Central memory CD8-positive, alpha-beta T cell (primary cell): ENCODE results near the gene ARHGAP45.

Experiments used
- ATAC-seq: fragments of 150-1000 bp; cut with Tn5 transposase; replicated peaks from 2 replicates; pipeline ENCODE4 v1.10.0; 2022; ENCODE audit warnings: mild to moderate bottlenecking, moderate FRiP score, moderate number of reproducible peaks; ENCODE audit not compliant: poor library complexity, severe bottlenecking; ENCODE audit errors: extremely low read depth
- DNase-seq, 2 donors: peaks; one replicate each; pipeline ENCODE4 v3.0.0; 2021; ENCODE audit warnings: low spot score in 2 of 2
- H3K27ac Mint-ChIP-seq: one replicate; pipeline ENCODE4 v1.8.0; 2022; ENCODE audit warnings: low read depth, mild to moderate bottlenecking, moderate library complexity, mixed read lengths
- H3K27me3 Mint-ChIP-seq: one replicate; pipeline ENCODE4 v1.8.0; 2022; ENCODE audit warnings: mixed read lengths
- H3K36me3 Mint-ChIP-seq: one replicate; pipeline ENCODE4 v1.8.0; 2022; ENCODE audit warnings: mild to moderate bottlenecking, moderate library complexity, mixed read lengths; ENCODE audit not compliant: insufficient read depth
- H3K4me1 Mint-ChIP-seq: one replicate; pipeline ENCODE4 v1.8.0; 2022; ENCODE audit warnings: mixed read lengths
- H3K4me3 Mint-ChIP-seq: one replicate; pipeline ENCODE4 v1.8.0; 2022; ENCODE audit warnings: mild to moderate bottlenecking, moderate library complexity, mixed read lengths
- H3K9me3 Mint-ChIP-seq: one replicate; pipeline ENCODE4 v1.8.0; 2022; ENCODE audit warnings: mixed read lengths

The ARHGAP45 gene

DNA sequence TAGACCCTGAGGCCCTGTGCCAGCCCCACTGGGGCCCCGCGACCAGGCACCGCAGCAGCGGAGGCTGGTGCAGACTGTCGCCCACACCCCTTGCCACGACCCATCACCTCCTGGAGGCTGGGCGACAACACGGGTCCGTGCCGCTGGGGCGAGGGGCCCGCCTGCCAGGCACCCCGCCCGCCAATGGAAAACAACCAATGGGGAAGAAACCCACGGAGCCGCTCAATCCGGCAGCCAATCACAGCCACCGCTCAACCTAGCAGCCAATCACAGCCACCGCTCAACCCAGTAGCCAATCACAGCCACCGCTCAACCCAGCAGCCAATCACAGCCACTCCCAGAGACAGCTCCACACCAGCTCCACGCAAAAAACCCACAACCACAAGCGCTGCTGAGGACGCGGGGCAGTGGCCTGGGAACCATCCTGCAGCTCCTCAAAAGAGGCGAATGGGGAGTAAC, 66.5 kb downstream of the ARHGAP45 start:
- no peaks in the 10 kb centered on the region for H3K27me3 Mint-ChIP-seq
- peaks cover 22% of the 10 kb centered on the region for H3K4me1 Mint-ChIP-seq
- DNase-seq (peak; percentile 71 to 86), ATAC-seq (peak; percentile 72)
- peak overlapping the region; percentile 94 for H3K27ac Mint-ChIP-seq
- H3K4me3 Mint-ChIP-seq, result peak overlapping the region; percentile 81
- H3K36me3 Mint-ChIP-seq, result peaks cover 21% of the 10 kb centered on the region
- no peaks in the 10 kb centered on the region for H3K9me3 Mint-ChIP-seq

DNA sequence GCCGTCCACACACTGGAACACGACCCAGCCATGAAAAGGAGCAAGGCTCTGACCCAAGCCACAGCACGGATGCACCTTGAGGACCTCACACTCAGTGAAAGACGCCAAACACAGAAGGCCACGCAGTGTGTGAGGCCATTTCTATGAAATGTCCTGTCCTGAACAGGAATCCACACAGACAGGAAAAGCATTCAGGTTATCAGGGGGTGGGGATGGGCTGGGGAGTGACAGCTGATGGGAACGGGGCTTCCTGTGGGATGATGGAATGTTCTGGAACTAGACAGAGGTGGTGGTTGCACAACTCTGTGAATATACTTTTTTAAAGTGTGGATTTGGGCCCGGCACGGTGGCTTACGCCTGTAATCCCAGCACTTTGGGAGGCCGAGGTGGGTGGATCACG, 67.5 kb downstream of the ARHGAP45 start:
- Mint-ChIP-seq H3K4me3 (no peak overlapping the region), H3K4me1 (peaks cover 22% of the 10 kb centered on the region), H3K27ac (no peak overlapping the region), H3K9me3 (no peaks in the 10 kb centered on the region), H3K27me3 (no peaks in the 10 kb centered on the region), H3K36me3 (peaks cover 18% of the 10 kb centered on the region)
- DNase-seq (no peak), ATAC-seq (no peak)

DNA sequence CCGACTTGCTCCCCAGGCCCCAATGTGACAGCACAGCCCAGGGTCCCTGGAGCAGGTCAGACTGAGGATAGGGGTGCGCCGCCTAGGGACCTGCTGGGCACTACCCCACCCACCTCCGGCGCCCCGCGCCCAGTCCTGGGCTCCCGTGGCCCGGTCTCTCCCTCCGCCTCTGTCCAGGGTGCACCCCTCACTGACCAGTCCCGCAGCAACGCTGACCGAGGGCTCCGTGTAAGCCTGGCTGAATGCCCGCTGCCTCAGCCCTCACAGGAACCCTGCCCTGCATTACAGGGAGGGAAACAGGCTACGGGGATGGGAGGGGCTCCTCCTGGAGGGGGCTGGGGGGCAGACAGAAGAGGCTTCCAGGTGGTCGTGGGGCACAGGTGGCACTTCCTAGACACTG, 68.5 kb downstream of the ARHGAP45 start:
- no peaks in the 10 kb centered on the region for H3K27me3 Mint-ChIP-seq
- ATAC-seq (no peak), DNase-seq (no peak)
- H3K9me3 Mint-ChIP-seq, result no peaks in the 10 kb centered on the region
- peaks cover 18% of the 10 kb centered on the region for H3K36me3 Mint-ChIP-seq
- H3K4me3 Mint-ChIP-seq, result no peak overlapping the region
- no peak overlapping the region for H3K27ac Mint-ChIP-seq
- H3K4me1 Mint-ChIP-seq, result peaks cover 26% of the 10 kb centered on the region

DNA sequence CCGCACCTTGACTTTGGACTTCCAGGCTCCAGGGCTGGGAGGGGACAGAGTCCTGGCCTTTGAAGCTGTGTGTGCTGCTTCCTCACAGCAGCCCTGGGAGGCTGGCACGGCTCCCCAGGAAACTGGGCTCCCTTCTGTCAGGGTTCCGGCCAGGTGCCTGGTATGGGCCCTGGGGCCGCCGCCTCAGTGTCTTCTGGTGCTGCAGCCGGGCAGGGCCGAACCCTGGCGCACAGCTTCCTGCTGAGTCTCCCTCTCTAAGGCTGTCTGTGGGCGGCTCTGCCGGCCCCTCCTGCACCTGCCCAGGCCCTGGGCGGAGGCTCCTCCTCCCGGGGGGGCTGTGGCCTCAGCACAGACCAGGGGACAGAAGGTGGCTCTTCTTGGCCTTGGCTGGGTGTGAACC, 69.2 kb downstream of the ARHGAP45 start:
- no peaks in the 10 kb centered on the region for H3K9me3 Mint-ChIP-seq

More for the DNA sequence above, 69.2 kb downstream of the ARHGAP45 start:
- DNase-seq (no peak), ATAC-seq (no peak)
- no peak overlapping the region for H3K4me3 Mint-ChIP-seq
- no peaks in the 10 kb centered on the region for H3K27me3 Mint-ChIP-seq
- peaks cover 14% of the 10 kb centered on the region for H3K36me3 Mint-ChIP-seq
- peaks cover 21% of the 10 kb centered on the region for H3K4me1 Mint-ChIP-seq
- no peak overlapping the region for H3K27ac Mint-ChIP-seq
